GM21717 (cell line): Measurements from ENCODE around the gene PLD1.
A peak's percentile ranks its signal among the peaks of the same experiment; 100 is the strongest.
"Not testable (repeated sequence)": the region's sequence is repeated elsewhere in the genome, so short reads cannot be mapped to it uniquely, and the experiment has no call there.

Experiments
- ATAC-seq: cut with Tn5 transposase; IDR thresholded peaks from one replicate; pipeline ENCODE4 v1.9.1; 2021; ENCODE audit warnings: mild to moderate bottlenecking, moderate library complexity; ENCODE audit not compliant: unreplicated experiment

Gene PLD1

DNA sequence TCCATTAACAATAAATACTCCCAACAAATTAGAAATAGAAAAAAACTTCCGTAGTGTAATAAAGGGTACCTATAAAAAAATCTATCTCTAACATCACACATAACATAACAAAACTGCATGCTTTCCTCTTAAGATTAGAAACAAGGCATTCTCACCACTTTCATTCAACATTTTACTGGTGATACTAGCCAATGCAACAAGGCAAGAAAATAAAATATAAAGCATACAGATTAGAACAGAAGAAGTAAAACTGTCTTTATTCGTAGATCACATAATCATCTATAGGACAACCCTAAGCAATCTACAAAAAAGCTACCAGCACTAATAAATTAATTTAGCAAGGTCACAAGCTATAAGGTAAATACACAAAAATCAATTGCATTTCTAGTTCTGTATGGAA lies 107.1 kb downstream of the PLD1 start:
- ATAC-seq = no peak

DNA sequence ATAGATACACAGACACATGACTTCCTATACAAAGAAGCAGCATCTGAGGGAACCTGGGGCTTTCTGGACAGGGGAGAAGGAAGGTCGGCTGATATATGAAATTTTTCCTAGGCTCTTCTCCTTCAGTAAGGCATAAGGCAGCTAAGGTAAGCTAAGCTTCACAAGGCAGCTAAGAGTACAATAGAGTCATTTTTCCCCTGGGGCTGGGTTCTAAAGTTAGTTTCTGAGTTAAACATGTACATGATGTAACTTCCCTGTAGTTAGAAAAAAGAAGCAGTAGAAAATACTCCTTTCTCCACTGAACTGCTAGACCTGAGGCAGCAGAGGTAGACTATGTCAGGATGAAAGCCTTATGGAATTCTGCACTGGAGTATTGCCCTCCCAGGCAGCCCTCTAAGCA lies 109.6 kb downstream of the PLD1 start:
- ATAC-seq = no peak

- no peak for ATAC-seq
These were observed 110.1 kb downstream of the PLD1 start for GRCh38 chr3:171700157-171700556.

- ATAC-seq = no peak
These were observed 110.7 kb downstream of the PLD1 start for GRCh38 chr3:171699601-171700000.

DNA sequence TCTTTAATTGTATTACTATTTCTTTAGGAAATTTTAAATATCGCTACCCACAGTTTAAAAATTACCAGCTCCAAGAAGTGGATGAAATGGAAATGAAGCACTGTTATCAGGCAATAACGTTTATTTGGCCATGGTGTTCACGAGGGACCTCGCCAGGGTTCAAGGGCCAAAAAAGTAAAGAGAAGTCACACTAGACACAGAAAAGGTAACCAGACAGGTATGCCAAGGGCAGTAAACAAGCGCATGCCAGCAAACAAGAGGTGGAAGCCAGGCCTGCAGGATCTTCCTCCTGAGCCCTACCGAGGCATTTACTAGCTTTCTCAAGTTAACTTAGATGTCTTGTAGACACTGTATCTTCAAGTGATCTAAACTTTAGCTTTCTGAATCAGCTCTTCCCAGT lies 113.5 kb downstream of the PLD1 start:
- no peak for ATAC-seq

GRCh38 chr3:171695426-171695825 lies 114.9 kb downstream of the PLD1 start:
- no peak for ATAC-seq

GRCh38 chr3:171694888-171695287 lies 115.4 kb downstream of the PLD1 start:
- ATAC-seq = no peak

- not testable (repeated sequence) for ATAC-seq
These were observed 117.7 kb downstream of the PLD1 start for GRCh38 chr3:171692551-171692950.

DNA sequence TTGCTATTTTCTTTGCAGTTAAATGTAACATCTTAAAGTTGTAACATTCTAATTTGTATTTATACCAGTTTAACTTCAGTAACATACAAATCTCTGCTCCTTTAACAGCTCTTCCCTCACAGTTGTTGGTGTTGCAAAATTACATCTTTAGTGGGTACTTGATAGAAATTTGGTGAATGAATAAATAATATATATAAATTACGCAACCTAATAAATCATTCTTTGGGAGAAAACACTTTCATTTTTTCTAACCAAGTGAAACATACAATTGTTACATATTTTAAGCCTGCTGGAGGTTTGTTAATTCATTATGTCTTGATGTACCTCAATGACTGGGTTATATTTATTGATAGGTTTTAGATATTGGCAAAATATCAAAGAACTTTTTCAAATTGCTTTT lies 118.8 kb downstream of the PLD1 start:
- no peak for ATAC-seq

DNA sequence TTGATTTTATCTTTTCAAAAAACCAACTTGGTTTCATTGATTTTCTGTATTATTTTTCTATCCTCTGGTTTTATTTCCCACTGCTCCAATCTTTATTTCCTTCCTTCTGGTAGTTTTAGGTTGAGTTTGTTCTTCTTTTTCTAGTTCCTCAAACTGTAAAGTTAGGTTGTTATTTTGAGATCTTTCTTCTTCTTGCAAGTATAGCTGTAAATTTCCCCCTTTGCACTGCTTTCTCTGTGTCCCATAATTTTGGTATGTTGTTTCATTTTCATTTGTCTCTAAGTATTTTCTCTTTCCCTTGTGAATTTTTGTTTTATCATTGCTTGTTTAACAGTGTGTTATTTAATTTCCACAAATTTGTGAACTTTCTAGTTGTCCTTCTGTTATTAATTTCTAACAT lies 120.0 kb downstream of the PLD1 start:
- peak; percentile 57 for ATAC-seq

- no peak for ATAC-seq
These were observed 121.7 kb downstream of the PLD1 start for GRCh38 chr3:171688593-171688992.

DNA sequence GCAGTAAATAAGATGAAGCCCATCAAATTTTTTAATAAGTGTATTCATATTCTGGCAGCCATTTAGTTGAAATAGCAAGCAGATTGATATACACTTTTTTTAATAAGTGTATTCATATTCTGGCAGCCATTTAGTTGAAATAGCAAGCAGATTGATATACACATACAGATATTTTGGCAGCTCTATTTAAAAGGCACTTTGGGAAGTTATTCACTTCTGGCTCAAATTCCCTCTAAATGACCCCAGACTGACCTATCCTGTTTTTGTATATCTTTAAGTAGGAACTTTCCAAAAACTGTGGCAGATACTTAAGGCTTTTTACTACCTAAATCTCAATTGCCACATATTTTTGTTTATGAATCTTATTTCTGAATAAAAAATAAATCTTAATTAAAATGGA lies 122.3 kb downstream of the PLD1 start:
- no peak for ATAC-seq

DNA sequence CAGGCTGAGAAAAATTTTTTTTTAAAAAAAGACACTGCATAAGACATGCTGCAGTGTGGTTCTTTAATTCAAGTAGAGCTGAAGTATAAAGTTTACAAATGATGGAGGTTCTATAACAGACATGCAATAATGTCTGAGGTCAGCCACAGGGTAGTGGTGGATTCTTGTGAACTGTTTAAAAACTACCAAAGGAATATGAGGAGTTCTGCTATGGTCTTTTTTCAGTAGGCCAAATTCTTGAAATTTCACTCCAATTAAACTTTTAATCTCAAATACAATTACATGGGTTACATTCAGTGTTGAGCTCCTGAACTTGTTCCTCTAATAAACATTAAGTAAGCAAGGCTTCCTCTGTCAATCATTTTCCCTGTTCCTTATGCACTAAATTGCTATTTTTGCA lies 122.7 kb downstream of the PLD1 start:
- no peak for ATAC-seq

DNA sequence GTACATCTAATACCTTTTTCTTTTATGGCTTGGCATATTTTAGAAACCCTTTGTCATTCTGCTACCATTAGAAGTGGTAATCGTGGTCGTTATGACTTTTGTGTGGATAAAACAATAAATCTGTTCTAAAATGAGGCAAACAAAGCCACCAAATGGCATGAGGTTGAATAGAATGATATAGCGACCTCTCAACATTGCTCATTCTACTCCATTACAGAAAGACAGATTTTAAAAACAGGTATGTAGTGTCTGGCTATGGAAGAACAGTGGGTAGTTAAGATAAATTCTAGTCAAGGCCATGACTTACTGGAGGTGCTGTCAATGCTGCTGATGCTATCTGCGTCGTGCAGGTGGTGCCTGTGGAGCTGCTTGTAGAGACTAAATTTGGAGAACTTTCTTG lies 123.2 kb downstream of the PLD1 start:
- ATAC-seq = no peak

GRCh38 chr3:171685116-171685895 lies 125.0 kb downstream of the PLD1 start:
- no peak for ATAC-seq

GRCh38 chr3:171684221-171684620 lies 126.1 kb downstream of the PLD1 start:
- ATAC-seq = no peak

DNA sequence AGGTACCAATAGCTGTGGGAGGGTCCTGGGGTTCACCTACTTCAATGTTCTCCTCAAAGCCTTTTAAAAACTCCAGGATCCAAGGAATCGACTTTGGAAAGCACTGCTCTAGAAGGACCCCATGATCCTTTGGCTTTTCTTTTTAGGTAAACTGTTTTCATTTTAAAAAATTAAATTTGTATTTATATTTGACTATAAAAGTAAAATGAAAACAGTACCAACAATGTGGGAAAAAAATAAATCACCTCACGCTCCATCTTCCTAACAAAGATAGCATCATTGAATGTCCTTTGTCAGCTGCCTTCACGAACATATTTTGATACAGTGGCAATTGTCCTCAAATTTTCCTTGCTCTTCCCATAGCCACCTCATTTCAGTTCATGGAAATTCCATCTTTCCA lies 127.5 kb downstream of the PLD1 start:
- ATAC-seq = no peak

GRCh38 chr3:171680726-171681411 lies 129.4 kb downstream of the PLD1 start:
- ATAC-seq = no peak

- no peak for ATAC-seq
These were observed 131.3 kb downstream of the PLD1 start for GRCh38 chr3:171678971-171679492.

DNA sequence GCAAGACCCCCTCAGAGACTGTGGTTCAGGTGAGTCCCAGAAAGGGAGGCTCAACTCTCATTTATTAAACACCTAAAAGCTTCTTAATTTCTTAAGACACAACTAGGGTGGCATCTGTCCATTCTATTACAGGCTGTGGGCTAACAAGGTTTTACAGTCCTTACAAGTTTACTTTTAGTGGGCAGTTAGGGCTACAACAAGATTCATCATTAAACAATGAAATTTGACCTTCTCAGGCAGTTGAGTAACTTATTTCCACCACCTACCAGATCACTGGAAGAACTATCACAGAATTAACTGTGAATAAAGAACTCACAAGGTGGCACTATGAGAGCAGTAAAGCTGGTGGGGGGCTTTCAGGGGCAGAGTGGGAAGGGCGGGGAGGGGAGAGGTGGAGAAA lies 132.6 kb downstream of the PLD1 start:
- no peak for ATAC-seq

DNA sequence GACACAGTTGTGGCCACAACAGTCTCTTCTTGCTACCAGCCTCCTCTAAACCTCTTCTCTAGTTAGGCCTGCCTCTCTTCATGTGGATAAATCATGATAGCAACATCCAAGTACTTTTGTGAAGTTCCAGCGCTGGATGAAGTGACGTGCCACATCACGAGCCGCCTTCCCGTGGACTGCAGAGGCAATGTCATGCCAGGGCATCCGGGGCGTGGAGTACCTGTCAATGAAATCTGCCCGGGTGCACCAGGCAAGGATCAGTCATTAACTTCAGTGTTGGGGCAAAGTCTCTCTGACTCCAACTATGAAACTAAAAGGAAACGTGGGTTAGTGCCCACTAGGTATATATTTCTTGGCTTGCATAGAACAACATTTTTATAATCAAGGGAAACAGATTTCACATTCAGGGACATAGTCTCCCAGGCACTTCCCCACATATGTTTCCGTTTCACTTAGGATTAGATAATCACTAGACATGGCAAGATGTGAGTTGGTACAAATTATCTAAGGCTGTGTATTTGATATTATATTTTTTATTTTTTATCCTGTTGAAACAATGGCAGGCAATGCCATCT lies 133.6 kb downstream of the PLD1 start:
- ATAC-seq = no peak

DNA sequence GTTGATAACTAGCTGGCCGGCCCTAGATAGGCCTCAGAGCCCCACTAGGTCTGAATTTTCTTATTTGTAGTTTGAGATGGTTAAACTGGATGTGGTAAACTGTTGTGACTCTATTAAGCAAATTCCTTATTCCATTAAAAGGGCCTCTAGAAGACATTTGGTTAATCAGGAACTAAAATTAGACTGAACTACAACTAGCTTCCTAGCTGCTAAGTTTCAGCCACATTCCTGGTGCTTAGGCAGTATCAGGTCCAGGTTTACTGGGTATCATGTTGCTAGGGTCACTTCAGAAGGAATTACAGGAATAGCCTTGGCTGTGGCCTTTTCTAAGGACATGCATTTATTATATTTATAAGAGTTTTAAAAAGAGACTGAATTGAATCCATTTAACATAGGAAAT lies 136.3 kb downstream of the PLD1 start:
- ATAC-seq = no peak
